HG02623 (cell line): ENCODE results near the gene WSB1.
"Not testable (repeated sequence)": the region's sequence is repeated elsewhere in the genome, so short reads cannot be mapped to it uniquely, and the experiment has no call there.

Source experiments
- ATAC-seq: cut with Tn5 transposase; IDR thresholded peaks from one replicate; pipeline ENCODE4 v1.9.1; 2021; ENCODE audit warnings: moderate library complexity; ENCODE audit not compliant: unreplicated experiment

WSB1 gene

GRCh38 chr17:27293898-27294688, at the start of gene WSB1:
Gene WSB1, plus strand, starts transcription at chr17:27294114. Its CDS starts 282 bp downstream, at chr17:27294396.
- ATAC-seq: peak; percentile 69

DNA sequence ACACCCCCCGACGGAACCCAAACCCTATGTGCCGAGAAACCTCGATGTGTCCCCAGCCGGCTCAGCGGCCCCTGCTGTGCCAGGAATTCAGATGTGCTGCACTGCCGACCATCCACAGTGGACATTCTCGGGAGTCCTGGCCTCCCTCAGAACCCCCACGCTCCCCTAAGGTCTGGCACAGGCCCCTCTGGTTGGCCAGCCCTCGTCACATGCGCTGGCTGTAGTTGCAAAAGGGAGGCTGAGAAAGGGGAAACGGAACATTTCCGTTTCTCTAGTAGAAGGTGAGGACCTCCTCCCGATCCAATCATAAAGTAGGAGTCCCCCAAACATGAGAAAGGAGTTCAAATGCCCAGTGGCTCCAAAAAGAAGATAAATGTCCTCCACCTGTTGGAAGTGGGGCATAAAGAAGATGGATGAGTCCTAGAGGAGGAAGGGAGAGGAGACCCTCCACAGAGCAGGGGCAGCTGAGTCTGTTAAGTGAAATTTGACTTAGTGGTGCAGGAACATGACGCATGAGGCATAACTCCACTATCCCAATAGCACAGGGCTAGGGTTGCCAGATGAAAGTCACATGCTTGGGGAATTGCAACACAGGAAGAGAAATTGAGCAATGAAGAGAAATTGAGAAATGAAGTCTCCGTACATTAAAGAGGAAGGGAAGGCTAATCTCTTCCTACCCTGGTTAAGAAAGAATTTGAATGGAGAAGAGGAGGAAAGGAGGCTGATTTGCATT, 49.3 kb upstream of the WSB1 start:
- ATAC-seq: no peak

GRCh38 chr17:27245230-27245696, 48.7 kb upstream of the WSB1 start:
- peak; percentile 74 for ATAC-seq

- no peak for ATAC-seq
These were observed 47.4 kb upstream of the WSB1 start for GRCh38 chr17:27246537-27246936.

GRCh38 chr17:27247071-27247957, 46.6 kb upstream of the WSB1 start:
- no peak for ATAC-seq

DNA sequence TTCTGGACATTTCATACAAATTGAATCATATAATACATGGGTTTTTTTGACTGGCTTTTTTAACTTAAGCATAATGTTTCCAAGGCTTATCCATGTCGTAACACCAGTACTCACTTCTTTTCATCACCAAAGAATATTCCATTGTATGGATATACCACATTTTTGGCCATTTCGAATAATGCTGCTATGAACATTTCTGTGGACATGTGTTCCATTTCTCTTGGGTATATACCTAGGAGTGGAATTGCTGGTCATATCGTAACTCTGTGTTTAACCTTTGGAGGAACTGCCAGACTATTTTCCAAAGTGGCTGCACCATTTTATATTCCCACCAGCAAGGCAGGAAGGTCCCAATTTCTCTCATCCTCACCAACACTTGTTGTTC, 46.0 kb upstream of the WSB1 start:
- ATAC-seq: no peak

DNA sequence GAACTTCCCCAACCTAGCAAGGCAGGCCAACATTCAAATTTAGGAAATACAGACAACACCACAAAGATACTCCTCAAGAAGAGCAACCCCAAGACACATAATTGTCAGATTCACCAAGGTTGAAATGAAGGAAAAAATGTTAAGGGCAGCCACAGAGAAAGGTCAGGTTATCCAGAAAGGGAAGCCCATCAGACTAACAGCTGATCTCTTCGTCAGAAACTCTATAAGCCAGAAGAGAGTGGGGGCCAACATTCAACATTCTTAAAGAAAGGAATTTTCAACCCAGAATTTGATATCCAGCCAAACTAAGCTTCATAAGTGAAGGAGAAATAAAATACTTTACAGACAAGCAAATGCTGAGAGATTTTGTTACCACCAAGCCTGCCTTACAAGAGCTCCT, 43.1 kb upstream of the WSB1 start:
- not testable (repeated sequence) for ATAC-seq

- not testable (repeated sequence) for ATAC-seq
These were observed 39.1 kb upstream of the WSB1 start for GRCh38 chr17:27254802-27255201.

GRCh38 chr17:27256225-27257030, 37.5 kb upstream of the WSB1 start:
- ATAC-seq: no peak

GRCh38 chr17:27257031-27257357, 36.9 kb upstream of the WSB1 start:
- no peak for ATAC-seq

GRCh38 chr17:27259356-27259755, 34.6 kb upstream of the WSB1 start:
- ATAC-seq: no peak

- no peak for ATAC-seq
These were observed 30.5 kb upstream of the WSB1 start for GRCh38 chr17:27263386-27263785.

DNA sequence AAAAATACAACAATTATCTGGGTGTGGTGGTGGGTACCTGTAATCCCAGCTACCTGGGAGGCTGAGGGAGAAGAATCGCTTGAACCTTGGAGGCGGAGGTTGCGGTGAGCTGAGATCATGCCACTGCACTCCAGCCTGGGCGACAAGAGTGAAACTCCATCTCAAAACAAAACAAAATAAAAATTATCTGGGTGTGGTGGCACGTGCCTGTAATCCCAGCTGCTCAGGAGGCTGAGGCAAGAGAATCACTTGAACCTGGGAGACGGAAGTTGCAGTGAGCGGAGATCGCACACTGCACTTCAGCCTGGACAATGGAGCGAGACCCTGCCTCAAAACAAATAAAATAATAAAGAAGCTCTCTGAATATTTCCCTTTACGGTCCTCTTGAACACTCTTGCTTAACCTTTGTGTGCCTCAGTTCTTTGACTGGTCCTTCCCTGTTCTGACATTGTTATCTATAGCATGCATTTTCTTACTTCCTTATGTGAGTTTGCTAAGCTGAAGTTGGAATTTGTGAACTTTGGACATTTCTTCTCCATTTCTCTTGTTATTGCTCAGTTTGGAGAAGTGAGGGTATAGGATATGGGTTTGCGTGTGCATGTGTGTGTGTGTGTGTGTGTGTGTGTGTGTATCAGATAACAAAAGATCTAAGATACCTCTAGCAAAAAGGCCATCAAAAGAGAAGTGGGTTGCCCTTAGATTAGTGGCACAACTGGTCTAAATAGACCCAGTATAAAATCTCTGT, 29.7 kb upstream of the WSB1 start:
- ATAC-seq: no peak

- ATAC-seq: no peak
These were observed 28.6 kb upstream of the WSB1 start for GRCh38 chr17:27265333-27265732.

GRCh38 chr17:27266228-27266627, 27.7 kb upstream of the WSB1 start:
- ATAC-seq: no peak

DNA sequence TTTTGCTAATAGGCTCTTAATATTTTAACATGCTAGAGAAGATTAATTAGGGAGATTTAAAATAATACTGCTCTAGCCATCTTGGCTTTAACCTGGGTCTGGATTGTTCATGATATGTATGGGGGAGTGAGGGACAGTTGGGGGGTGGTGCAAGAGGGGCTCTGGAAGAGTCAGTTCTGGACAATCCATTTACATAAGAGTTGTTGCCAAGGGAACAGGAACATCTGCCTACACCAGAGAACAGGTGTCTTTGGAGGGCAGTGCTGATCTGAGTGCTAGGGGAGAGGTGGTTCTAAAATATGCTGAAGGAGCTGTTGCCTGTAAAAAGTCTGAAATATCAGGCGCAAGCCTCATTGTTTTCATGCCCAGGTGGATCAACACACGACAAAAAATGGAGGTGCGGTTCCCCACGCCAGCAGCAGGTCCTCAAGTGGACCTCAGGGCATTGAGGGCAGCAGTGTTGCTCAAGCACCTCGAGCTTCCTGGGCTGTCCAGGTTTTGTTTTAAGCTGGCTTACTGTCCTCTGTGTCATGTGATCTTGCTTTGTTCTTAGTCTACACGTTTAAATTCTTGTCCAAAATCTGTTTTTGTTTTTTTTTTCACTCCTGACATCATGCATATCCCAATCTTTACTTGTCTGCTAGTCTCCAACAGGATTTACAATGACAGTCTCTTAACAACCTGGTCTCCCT, 25.4 kb upstream of the WSB1 start:
- ATAC-seq: no peak

DNA sequence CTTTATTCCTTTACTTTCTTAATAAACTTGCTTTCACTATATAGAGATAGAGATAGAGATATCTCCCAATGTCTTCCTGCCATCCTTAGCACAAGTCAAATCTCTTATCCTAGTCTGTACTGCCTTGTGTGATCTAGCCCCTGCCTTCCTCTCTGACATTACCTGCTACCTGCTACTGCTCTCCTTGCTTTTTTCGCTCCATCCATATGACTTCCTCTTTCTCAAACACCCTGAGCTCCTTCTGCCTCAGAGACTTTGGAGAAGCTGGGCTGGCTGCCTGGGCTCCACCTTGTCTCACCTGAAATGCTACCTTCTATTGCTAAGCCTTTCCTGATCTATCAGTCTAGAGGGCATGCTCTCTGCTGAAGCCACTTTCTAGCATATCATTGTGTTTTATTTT, 24.7 kb upstream of the WSB1 start:
- no peak for ATAC-seq

GRCh38 chr17:27269974-27270373, 23.9 kb upstream of the WSB1 start:
- ATAC-seq: no peak

DNA sequence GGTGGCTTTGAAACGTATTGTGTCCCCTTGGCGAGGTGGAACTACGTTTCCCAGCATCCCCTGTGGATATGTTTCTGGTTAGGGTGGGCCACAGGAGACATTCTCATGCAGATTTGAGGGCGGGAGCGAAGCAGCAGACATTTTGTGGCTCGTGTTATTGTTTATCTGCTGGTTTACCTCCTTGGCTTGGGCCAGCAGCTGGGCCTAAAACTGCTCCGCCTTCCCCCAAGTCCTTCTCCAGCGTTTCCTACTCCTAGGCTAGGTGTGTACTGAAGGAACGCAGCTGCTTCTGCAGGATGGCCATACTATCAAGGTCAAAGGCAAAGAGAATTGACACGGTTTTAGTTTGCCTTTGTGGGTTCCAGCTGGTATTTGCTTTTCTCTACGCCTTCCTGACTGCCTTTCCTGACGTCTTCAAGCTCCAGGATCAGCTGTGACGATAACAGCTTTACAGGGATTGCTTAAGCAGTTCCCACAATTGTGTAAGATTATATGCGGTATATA, 17.2 kb upstream of the WSB1 start:
- ATAC-seq: no peak
